HG03095 (cell line): Measurements from ENCODE around the gene DNAJB9.
"Not testable (repeated sequence)": the region's sequence is repeated elsewhere in the genome, so short reads cannot be mapped to it uniquely, and the experiment has no call there.

Experiments used
- ATAC-seq: cut with Tn5 transposase; IDR thresholded peaks from one replicate; pipeline ENCODE4 v1.9.1; 2021; ENCODE audit warnings: moderate library complexity; ENCODE audit not compliant: unreplicated experiment

DNAJB9 gene

DNA sequence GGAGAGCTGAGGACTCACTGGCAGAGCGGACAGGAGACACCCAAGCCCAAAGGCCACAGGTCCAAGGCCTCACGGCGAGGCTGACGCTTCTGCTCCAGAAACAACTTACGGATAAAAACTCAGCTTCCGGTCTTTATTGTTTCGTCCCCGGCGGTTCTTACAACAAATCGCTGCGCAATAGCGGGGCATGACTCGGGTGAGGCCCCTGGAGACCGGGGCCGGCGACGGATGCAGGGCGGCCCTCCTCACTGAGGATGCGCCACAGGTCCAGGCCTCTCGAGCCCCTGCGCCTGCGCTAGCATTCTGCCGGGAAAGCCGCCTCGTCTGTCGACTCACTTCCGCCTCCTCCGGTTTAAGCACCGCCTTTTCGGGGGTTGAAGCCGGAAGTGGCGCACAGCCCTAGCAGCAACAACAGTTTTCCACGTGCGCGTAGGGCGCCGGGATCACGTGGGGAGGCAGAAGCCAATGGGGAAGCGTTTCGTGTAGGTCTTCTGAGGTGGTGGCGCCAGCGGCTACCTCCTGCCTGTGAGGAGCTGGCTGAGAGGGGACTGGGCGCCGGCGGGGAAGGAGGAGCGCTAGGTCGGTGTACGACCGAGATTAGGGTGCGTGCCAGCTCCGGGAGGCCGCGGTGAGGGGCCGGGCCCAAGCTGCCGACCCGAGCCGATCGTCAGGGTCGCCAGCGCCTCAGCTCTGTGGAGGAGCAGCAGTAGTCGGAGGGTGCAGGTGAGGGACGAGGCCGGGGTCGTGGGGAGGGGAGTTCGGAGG is at the start of gene DNAJB9, which contains the start of gene THAP5:
TSS of gene DNAJB9 (plus strand) at position 494 of the 765 bp plus-strand sequence. CDS start 1,853 bp downstream, outside the sequence.
TSS of gene THAP5 (minus strand) at position 326 of the 765 bp plus-strand sequence. CDS start at position 189, 137 bp downstream.
- peak; percentile 95 for ATAC-seq

DNA sequence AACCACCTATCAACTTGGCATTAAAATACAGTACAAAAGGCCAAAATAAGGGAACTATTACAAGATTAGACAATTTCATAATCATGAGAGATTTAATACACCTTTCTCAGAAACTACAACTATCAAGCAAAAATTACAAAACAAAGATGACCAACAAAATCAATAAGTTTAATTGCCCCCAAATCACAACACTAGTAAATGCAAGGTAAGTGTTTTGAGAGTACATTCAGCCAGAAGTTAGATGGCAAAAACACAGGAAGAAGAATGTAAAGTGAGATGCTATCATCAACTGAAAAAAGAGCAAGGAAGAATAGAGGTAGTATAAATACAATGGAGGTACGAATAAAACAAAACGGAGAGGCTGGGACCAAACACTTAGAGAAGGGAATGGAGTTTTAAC is 46.9 kb upstream of the DNAJB9 start:
- no peak for ATAC-seq

DNA sequence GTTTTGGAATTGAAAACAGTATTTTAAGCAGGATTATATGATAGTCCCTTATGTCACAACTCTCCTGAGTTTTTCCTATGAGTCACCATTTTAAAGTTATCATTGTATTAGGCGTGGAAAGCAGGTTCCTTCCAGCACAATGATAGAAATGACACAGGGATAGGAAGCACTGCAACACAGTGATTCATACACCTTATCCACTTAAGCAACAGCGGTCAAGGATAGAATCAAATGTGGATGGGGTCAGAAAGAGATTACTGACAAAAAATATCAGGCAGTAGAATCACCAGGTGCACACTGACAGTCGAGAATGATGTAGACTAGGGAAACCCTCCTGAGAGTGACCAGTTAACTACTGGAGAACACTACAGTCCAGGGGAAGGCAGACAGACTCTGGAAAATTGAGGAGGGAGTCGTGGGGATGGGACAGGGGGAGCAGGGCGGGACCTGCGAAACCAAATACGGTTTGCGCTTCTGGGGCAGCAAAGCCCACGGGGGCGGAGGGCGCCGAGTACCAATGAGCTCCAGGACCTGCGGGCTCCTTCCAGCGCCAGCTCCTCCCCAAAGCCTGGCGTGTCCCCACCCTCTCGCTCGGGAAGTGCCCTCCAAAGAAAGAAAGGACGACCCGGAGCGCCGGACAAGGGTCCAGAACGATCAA is 44.2 kb upstream of the DNAJB9 start:
- ATAC-seq: peak; percentile 46

DNA sequence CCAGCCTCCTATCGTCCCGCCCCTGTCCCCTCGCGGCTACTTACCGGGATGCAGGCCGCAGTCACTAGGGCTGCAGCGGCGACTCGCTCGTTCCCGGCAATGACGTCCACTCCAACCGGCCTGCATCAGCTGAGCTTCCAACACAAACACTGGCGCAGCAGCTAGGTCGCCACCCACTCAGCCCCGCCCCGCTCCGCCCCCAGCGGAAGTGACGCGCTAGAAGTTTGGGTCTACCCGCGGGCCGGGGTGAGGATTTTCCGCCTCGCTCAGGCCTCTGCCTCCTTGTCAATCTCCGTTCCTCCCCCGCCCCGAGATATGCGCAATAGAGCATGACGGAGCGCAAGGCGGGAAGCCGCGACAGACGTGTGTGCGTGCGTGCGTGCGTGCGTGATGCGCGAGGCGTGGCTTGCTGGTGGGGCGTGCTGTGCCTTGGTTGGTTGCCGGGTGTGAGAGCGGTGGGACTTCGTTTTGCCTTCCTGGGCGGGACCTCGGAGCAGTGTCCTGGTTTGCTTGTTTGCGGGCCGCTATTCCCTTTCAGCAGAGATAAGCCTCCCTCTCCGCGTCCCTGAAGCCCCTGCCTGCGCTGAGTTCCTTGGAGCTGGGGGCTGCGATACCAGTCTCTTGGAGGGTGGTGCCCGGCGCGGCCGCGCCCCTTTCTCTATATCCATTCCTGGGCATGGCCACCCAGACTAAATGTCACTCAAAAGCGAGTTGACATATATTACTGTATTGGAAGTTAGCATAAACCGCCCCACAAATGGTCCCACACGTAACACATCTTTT is 43.5 kb upstream of the DNAJB9 start, which contains the start of gene PNPLA8:
TSS of gene PNPLA8 (minus strand) at position 151 of the 783 bp plus-strand sequence. CDS start 10,644 bp downstream, outside the sequence.
- ATAC-seq: peak; percentile 94

DNA sequence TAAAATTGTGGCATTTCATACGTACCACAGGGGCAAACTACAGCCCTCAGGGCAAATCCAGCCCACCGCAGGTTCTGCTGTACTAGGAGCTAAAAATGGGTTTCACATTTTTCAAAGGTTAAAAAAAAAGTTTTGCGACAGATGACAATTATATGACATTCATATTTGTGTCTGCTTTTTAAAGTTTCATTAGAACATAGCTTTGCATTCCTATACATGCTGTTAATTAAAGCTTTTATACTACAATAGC is 43.0 kb upstream of the DNAJB9 start:
- no peak for ATAC-seq

DNA sequence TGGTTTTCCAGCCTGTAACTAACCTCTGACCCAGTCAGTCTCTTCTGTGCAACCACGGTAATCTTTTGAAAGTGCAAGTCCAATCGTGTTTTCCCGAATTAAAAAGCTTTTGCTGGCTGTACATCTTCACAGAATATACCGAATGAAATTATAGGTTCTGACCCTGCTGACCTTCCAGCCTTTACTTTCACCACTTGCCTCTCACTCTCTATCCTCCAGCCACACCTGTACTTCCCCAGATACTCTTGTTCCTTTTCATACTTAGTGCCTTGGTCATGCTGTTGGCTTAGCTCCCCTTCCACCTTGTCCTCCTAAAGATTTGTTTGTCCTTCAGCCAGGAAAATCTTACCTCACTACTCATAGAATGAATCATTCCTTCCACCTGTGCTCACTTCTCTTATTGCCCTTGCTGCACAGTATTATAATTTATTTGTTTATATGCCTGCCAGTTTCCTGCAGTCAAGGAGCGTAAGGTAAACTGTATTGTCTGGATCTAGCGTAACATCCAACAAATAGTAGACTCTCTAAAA is 41.4 kb upstream of the DNAJB9 start:
- no peak for ATAC-seq

DNA sequence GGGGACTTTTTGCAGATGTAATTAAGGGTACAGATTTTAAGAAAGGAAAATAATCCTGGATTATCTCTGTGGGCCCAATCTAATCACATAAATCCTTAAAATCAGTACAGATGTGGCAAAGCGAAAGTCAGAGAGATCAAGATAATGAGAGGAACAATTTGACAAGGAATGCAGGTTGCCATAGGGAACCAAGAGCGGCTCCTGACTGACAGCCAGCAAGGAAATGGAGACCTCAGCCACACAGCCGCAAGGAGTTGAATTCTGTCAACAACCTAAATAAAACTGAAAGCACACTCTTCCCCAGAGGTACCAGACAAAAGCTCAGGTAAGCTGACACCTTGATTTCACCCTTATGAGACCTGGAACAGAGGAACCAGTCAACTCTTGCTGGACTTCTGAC is 40.3 kb upstream of the DNAJB9 start:
- ATAC-seq: no peak

DNA sequence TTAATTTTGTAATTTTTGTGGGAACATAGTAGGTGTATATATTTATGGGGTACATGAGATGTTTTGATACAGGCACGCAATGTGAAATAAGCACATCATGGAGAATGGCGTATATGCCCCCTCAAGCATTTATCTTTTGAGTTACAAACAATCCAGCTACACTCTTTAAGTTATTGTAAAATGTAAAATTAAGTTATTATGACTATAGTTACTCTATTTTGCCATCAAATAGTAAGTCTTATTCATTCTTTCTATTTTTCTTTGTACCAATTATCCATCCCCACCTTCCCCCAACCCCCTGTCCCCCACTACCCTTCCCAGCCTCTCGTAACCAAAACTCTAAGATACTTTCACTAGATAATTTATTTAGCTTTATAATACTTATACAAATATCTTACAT is 36.0 kb upstream of the DNAJB9 start:
- no peak for ATAC-seq

DNA sequence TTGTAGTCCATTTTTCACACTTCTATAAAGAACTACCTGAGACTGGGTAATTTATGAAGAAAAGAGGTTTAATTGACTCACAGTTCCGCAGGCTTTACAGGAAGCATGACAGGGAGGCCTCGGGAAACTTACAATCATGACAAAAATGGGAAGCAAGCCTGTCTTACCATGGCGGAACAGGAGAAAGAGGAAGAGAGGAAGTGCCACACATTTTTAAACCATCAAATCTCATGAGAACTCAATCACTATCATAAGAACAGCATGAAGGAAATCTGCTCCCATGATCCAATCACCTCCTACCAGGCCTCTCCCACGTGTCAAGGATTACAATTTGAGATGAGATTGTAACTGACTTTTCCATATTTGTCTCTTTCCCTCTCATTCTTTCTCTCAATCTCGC is 34.4 kb upstream of the DNAJB9 start:
- no peak for ATAC-seq

DNA sequence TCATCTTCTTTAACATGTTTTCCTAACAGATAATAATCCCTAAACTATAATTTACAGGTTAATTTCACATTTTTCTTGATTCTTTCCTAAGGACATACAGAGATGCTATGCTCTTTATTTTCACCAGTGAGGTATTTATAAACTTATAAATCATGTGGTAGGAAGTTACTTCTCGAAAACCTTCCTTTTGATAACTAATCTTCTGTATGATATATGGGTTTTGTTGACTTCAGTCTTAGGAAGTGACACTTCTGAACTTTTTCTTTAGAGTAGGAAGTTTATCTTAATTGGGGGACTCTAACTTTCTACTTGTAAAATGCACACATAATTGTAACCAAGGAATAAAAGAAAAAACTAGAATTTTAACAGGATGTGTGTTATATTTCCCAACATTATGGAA is 33.9 kb upstream of the DNAJB9 start:
- no peak for ATAC-seq

DNA sequence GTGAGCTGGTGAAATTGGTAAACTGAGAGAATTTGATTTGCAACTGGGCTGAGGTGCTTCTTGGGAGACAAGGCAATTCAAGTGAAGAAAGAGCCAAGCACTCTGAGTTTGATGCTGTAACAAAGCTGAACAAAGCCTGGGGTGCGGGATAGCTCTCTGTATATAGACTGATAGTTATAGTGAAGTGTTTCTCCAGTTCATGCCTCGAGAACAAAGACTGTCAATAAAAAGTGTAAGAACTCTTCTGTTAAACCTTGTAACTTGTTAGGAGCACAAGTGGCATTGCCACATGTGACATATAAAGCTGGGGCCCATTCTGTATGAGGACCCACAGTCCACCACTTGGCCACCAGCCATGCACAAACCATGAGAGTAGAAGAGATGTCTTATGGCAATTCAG is 32.4 kb upstream of the DNAJB9 start:
- ATAC-seq: no peak

DNA sequence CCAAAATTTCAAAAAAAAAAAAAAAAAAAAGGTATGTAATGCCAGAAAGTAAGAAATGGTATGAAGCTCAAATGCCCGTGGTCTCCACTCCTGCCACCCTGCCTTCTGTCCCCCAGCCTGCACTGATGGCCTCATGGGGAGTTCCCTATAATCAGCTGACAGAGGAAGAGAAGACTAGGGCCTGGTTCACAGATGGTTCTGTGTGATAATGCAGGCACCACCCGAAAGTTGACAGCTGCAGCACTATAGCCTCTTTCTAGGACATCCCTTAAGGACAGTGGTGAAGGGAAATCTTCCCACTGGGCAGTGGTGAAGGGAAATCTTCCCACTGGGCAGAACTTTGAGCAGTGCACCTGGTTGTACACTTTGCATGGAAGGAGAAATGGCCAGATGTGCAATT is 31.4 kb upstream of the DNAJB9 start:
- ATAC-seq: not testable (repeated sequence)

DNA sequence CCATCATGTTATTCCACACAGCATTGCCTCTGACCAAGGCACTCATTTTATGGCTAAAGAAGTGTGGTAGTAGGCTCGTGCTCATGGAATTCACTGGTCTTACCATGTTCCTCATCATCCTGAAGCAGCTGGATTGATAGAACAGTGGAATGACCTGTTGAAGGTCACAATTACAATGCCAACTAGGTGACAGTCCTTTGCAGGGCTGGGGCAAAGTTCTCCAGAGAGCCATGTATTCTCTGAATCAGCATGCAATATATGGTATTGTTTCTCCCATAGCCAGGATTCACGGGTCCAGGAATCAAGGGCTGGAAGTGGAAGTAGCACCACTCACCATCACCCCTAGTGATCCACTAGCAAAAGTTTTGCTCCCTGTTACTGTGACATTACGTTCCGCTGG is 31.0 kb upstream of the DNAJB9 start:
- not testable (repeated sequence) for ATAC-seq

DNA sequence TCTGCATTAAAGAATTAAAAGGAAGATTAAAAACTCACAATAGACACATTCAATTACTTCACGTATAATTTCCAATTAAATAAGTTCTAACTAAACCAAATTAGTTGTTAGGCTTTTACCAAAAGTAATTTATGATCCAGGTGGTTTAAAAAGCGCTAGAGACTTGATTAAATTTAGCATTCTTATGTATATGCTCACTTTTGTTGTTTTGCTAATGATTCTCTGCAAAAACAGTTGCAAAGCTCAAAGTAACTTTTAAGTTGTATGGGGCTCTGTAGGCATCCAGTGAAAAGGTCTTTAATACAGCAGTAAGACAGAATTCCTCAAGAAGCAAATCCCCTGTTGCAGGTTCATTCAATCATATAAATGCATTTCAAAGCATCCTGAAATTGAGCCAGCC is 28.2 kb upstream of the DNAJB9 start:
- no peak for ATAC-seq

DNA sequence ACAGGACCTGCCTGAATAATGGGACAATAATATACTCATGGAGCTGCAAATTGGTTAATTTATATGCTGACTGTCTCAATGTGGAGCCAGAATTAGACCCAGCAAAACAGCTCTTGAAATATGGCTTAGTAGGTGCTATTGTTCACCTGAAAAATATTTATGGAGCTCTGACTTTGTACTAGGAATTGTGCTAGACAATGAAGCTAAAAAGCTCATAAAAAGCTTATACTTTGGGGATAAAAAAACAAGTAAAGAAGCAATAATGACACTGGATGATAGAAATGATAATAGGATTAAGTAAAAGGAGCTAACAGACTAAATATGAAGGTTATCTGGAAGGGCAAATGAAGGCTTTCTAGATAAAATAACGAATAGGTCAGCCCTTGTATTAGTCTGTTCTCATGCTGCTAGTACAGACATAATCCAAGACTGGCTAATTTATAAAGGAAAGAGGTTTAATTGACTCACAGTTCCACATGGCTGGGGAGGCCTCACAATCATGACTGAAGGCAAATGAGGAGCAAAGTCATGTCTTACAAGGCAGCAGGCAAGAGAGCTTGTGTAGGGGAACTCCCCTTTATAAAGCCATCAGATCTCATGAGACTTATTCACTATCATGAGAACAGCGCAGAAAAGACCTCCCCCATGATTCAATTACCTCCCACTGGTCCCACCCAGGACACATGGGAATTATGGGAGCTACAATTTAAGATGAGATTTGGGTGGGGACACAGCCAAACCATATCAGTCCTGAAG is 21.4 kb upstream of the DNAJB9 start:
- not testable (repeated sequence) for ATAC-seq

DNA sequence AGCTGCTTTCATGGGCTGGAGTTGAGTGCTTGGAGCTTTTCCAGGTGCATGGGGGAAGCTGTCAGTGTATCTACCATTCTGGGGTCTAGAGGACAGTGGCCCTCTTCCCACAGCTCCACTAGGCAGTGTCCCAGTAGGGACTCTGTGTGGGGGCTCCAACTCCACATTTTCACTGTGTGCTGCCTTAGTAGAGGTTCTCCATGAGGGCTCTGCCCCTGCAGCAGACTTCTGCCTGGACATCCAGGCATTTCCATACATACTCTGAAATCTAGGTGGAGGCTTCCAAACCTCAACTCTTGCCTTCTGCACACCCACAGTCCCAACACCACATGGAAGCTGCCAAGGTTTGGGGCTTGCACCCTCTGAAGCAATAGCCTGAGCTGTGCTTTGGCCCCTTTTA is 13.0 kb upstream of the DNAJB9 start:
- not testable (repeated sequence) for ATAC-seq

DNA sequence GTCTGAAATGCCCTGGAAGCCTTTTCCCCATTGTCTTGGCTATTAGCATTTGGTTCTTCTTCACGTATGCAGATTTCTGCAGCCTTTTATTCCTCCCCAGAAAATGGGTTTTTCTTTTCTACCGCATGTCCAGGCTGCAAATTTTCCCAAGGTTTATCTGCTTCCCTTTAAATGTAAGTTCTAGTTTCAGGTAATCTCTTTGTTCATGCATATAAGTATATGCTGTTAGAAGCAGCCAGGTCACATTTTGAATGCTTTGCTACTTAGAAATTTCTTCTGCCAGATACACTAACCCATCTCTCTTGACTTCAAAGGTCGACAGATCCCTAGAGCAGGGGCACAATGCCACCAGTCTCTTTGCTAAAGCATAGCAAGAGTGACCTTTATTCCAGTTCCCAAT is 12.5 kb upstream of the DNAJB9 start:
- no peak for ATAC-seq

DNA sequence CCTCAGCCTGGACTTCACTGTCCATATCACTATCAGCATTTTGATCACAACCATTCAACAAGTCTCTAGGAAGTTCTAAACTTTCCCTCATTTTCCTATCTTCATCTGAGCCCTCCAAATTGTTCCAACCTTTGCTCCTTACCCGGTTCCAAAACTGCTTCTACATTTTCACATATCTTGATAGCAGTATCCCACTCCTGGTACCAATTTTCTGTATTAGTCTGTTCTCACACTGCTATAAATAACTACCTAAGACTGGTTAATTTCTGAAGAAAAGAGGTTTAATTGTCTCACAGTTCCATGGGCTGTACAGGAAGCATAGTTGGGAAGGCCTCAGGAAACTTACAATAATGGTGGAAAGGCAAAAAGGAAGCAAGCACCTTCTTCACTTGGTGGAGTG is 12.1 kb upstream of the DNAJB9 start:
- ATAC-seq: no peak

DNA sequence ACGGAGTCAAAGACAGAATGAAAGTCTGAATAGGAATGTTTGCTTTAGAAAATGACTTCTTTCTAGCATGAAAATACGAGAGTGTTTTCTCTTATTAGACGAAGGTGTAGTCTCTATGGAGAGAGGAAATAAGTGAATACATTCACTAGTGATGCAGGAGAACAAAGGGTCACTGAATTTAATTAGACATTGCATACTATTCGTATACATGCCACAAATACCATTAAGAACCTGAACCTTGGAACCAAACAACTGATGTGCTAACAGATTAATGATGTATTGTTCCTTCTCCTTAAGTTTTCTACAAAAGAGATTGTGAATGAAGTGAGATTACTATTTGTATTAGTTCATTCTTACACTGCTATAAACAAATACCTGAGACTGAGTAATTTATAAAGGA is 10.4 kb upstream of the DNAJB9 start:
- no peak for ATAC-seq

DNA sequence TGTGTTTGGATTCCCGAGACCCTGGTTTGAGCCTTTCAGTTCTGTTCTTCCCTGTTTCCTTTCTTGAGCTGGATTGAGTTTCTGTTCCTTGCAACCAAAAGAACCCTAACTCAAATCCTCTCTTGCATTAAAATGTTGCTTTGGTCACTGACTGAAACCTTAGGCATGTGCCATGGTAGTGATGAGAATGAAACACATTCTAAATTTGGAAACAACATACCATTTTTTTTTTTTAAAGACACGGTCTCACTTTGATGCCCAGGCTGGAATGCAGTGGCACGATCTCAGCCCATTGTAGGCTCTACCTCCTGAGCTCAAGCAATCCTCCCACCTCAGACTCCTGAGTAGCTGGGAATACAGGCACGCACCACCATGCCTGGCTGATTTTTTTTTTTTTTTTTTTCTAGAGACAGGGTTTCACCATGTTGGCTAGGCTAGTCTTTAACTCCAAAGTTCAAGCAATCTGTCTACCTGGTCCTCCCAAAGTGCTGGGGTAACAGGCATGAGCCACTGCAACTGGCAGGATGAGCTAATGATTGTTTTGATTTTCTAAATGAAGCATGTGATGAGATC is 8.5 kb upstream of the DNAJB9 start:
- no peak for ATAC-seq
